Measurements from ENCODE around the gene CMC4.

CMC4 gene

DNA sequence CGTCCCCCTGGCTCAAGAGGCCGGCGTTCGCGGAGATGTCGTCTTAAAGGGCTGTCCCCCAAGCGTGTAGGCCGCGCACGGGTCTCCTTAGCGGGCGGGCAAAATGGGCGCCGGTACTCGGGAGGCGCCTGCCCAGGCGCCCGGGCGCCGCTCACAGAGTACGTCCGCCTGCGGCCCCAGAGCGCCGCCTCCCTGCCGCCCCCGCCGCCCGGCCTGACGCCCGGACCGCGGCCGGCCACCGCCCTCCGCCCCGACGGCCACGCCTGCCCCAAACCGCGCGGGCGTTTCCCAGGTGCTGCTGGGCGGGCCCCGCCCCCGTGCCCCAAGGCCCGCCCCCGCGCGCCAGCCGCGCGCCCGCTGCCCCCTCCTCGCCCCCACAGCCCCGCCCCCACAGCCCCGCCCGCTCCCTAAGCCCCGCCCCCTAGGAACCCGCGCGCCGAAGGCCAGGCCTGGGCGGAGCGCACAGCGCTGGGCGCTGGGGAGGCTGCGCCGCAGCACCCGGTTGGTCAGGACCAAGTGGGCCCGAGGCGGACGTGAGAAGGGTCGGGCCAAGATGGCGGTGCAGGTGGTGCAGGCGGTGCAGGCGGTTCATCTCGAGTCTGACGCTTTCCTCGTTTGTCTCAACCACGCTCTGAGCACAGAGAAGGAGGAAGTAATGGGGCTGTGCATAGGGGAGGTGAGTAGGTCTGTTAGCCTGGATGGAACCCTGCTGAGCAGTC is at the start of gene CMC4, which contains the start of the genes BRCC3 and MTCP1:
CMC4 (minus strand) TSS at position 162 of the 719 bp plus-strand sequence. CDS start 7,113 bp downstream, outside the sequence.
BRCC3 (plus strand) TSS at position 534 of the 719 bp plus-strand sequence; CDS start at position 554, 20 bp downstream.
MTCP1 (minus strand) TSS at position 162 of the 719 bp plus-strand sequence. CDS start 5,126 bp downstream, outside the sequence.
- Histone ChIP-seq H3K27ac (ENCODE audit: low read depth, low read length) (peak within 1 kb of the TSS; percentile 76), H3K4me1 (ENCODE audit: control insufficient read depth, insufficient read depth, low read length) (no peaks in the 10 kb centered on the region), H3K4me3 (ENCODE audit: low read length) (peak within 1 kb of the TSS; percentile 67), H3K9ac (ENCODE audit: low read length) (peak within 1 kb of the TSS; percentile 58), H3K27me3 (ENCODE audit: control insufficient read depth, insufficient read depth, low read length) (no peaks in the 10 kb centered on the region), H3K36me3 (ENCODE audit: control insufficient read depth, insufficient read depth, low read length) (no peaks in the 10 kb centered on the region)

DNA sequence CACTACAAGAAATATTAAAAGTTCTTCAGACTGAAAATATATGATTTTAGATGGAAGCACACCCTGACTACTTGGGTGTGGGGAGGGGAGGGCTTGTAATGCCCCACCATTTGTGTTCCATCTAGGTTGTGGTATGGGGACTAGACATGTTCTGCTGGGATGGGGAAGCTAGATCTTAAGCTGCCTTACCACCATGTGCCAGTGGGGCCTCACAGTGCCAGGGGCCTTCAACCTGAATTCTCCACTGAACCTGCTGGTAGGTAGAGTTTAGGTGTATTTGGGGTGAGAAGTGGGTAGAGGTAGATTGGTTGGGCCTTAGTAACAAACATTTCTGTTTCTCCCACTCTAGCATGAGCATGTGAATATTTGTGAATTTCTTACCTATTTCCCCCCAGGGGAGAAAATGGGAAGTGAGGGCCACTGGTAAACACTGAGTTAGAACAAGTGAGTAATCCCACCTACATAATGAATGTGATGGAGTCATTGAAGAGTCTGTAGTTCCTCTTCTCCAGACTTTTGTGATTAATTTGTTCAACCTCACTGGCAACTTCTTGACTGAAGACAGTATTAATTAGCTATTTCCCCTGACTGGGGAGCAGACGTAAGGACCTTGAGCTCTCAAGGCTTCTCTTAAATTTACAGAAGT is 44.4 kb upstream of the CMC4 start:
- H3K36me3 ChIP-seq (ENCODE audit: control insufficient read depth, insufficient read depth, low read length): no peaks in the 10 kb centered on the region
- no peak overlapping the region for H3K27ac ChIP-seq (ENCODE audit: low read depth, low read length)
- H3K9ac ChIP-seq (ENCODE audit: low read length): no peak overlapping the region
- H3K4me1 ChIP-seq (ENCODE audit: control insufficient read depth, insufficient read depth, low read length): no peaks in the 10 kb centered on the region
- no peaks in the 10 kb centered on the region for H3K27me3 ChIP-seq (ENCODE audit: control insufficient read depth, insufficient read depth, low read length)
- H3K4me3 ChIP-seq (ENCODE audit: low read length): no peak overlapping the region

DNA sequence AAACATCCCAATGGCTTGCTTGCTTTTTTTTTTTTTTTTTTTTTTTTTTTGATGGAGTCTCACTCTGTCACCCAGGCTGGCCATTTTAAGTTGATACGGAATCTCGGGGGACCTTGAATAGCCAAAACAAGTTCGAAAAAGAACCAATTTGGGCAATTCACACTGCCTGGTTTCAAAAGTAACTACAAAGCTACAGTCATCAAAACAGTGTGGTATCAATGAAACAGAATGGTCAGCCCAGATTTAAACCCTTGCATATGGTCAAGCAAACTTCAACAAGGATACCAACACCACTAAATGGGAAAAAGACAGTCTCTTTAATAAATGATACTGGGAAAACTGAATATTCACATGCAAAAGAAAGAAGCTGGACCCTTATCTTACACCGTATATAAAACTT is 42.2 kb upstream of the CMC4 start:
- no peaks in the 10 kb centered on the region for H3K4me1 ChIP-seq (ENCODE audit: control insufficient read depth, insufficient read depth, low read length)
- H3K9ac ChIP-seq (ENCODE audit: low read length): no peak overlapping the region
- H3K4me3 ChIP-seq (ENCODE audit: low read length): no peak overlapping the region
- no peaks in the 10 kb centered on the region for H3K27me3 ChIP-seq (ENCODE audit: control insufficient read depth, insufficient read depth, low read length)
- H3K27ac ChIP-seq (ENCODE audit: low read depth, low read length): no peak overlapping the region
- no peaks in the 10 kb centered on the region for H3K36me3 ChIP-seq (ENCODE audit: control insufficient read depth, insufficient read depth, low read length)

DNA sequence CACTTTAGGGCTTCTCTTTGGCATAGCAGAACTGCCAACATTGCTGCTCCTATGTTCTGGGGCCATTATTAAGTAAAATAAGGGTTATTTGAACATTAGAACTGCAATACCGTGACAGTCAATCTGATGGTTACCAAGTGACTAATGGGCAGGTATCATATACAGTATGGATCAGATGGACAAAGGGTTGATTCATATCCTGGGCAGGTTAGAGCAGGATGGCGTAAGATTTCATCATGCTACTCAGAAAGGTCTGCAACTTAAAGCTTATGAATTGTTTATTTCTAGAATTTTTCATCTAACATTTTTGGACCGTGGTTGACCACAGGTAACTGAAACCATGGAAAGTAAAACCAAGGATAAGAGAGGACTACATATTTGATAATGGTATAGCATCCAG is 41.2 kb upstream of the CMC4 start:
- H3K4me1 ChIP-seq (ENCODE audit: control insufficient read depth, insufficient read depth, low read length): no peaks in the 10 kb centered on the region
- no peak overlapping the region for H3K9ac ChIP-seq (ENCODE audit: low read length)
- H3K27me3 ChIP-seq (ENCODE audit: control insufficient read depth, insufficient read depth, low read length): no peaks in the 10 kb centered on the region
- no peaks in the 10 kb centered on the region for H3K36me3 ChIP-seq (ENCODE audit: control insufficient read depth, insufficient read depth, low read length)
- H3K4me3 ChIP-seq (ENCODE audit: low read length): no peak overlapping the region
- no peak overlapping the region for H3K27ac ChIP-seq (ENCODE audit: low read depth, low read length)

GRCh38 chrX:155108427-155108826 is 37.5 kb upstream of the CMC4 start:
- H3K27me3 ChIP-seq (ENCODE audit: control insufficient read depth, insufficient read depth, low read length): no peaks in the 10 kb centered on the region
- H3K4me1 ChIP-seq (ENCODE audit: control insufficient read depth, insufficient read depth, low read length): no peaks in the 10 kb centered on the region
- no peak overlapping the region for H3K27ac ChIP-seq (ENCODE audit: low read depth, low read length)
- no peaks in the 10 kb centered on the region for H3K36me3 ChIP-seq (ENCODE audit: control insufficient read depth, insufficient read depth, low read length)
- no peak overlapping the region for H3K9ac ChIP-seq (ENCODE audit: low read length)
- H3K4me3 ChIP-seq (ENCODE audit: low read length): no peak overlapping the region

DNA sequence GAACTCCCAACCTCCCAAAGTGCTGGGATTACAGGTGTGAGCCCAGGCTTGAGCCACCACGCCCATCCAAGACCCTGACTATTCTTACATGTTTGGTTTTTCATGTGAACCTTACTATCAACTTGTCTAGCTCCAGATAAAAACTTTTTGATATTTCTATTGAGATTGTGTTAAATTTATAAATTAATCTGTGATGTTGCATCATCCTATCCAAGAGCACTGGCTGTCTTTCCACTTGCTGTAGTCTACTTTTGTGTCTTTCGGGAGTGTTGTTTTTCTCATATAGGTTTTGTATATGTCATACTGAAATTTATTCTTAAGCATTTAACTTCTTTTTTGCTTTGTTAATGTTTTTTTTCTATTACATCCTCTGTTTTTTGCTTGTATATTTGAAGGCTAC is 35.0 kb upstream of the CMC4 start:
- no peaks in the 10 kb centered on the region for H3K27me3 ChIP-seq (ENCODE audit: control insufficient read depth, insufficient read depth, low read length)
- no peak overlapping the region for H3K4me3 ChIP-seq (ENCODE audit: low read length)
- no peaks in the 10 kb centered on the region for H3K4me1 ChIP-seq (ENCODE audit: control insufficient read depth, insufficient read depth, low read length)
- no peaks in the 10 kb centered on the region for H3K36me3 ChIP-seq (ENCODE audit: control insufficient read depth, insufficient read depth, low read length)
- no peak overlapping the region for H3K27ac ChIP-seq (ENCODE audit: low read depth, low read length)
- H3K9ac ChIP-seq (ENCODE audit: low read length): no peak overlapping the region

- Histone ChIP-seq H3K9ac (ENCODE audit: low read length) (no peak overlapping the region), H3K27ac (ENCODE audit: low read depth, low read length) (no peak overlapping the region), H3K36me3 (ENCODE audit: control insufficient read depth, insufficient read depth, low read length) (no peaks in the 10 kb centered on the region), H3K4me1 (ENCODE audit: control insufficient read depth, insufficient read depth, low read length) (no peaks in the 10 kb centered on the region), H3K27me3 (ENCODE audit: control insufficient read depth, insufficient read depth, low read length) (no peaks in the 10 kb centered on the region), H3K4me3 (ENCODE audit: low read length) (no peak overlapping the region)
Observed at GRCh38 chrX:155094468-155095061, 23.6 kb upstream of the CMC4 start.

- H3K4me1 ChIP-seq (ENCODE audit: control insufficient read depth, insufficient read depth, low read length): no peaks in the 10 kb centered on the region
- no peaks in the 10 kb centered on the region for H3K36me3 ChIP-seq (ENCODE audit: control insufficient read depth, insufficient read depth, low read length)
- no peaks in the 10 kb centered on the region for H3K27me3 ChIP-seq (ENCODE audit: control insufficient read depth, insufficient read depth, low read length)
- no peak overlapping the region for H3K4me3 ChIP-seq (ENCODE audit: low read length)
- no peak overlapping the region for H3K27ac ChIP-seq (ENCODE audit: low read depth, low read length)
- H3K9ac ChIP-seq (ENCODE audit: low read length): no peak overlapping the region
Observed at GRCh38 chrX:155086961-155087735, 16.2 kb upstream of the CMC4 start.

GRCh38 chrX:155086202-155086840 is 15.4 kb upstream of the CMC4 start:
- Histone ChIP-seq H3K27me3 (ENCODE audit: control insufficient read depth, insufficient read depth, low read length) (no peaks in the 10 kb centered on the region), H3K9ac (ENCODE audit: low read length) (no peak overlapping the region), H3K27ac (ENCODE audit: low read depth, low read length) (no peak overlapping the region)

DNA sequence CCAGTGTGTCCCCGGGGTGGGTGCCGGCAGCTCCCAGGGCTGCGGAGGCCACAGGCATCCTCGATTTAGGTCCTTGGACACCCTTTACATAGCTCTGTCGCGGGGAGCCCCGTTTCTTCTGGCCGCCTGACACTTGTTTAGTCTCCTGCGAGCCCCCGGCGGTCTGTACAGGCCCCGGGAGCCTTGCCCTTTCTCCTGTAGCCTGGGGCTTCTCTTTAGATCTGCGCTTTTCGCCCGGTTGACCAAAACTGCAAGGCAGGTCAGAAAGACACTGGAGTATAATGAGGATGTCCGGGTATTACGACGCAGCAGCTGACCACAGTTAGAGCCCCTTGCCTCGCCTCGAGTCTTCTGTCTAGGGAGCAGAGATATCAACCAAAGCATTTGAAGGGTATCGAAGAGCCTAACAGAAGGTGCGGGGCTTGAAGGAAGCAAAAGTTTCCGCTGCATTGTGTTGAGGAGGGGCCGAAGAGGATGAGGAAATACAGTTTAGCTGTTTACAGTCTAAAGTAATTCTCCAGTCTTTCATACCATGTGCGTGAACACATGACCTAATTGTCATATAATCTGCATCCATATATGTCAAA is 851 bp upstream of the CMC4 start:
- no peaks in the 10 kb centered on the region for H3K4me1 ChIP-seq (ENCODE audit: control insufficient read depth, insufficient read depth, low read length)
- no peaks in the 10 kb centered on the region for H3K36me3 ChIP-seq (ENCODE audit: control insufficient read depth, insufficient read depth, low read length)
- peak overlapping the region; percentile 56 for H3K4me3 ChIP-seq (ENCODE audit: low read length)
- peak overlapping the region; percentile 11 for H3K27ac ChIP-seq (ENCODE audit: low read depth, low read length)
- H3K9ac ChIP-seq (ENCODE audit: low read length): peak overlapping the region; percentile 58
- H3K27me3 ChIP-seq (ENCODE audit: control insufficient read depth, insufficient read depth, low read length): no peaks in the 10 kb centered on the region

More at GRCh38 chrX:155086202-155086840, 15.4 kb upstream of the CMC4 start:
- no peaks in the 10 kb centered on the region for H3K4me1 ChIP-seq (ENCODE audit: control insufficient read depth, insufficient read depth, low read length)
- H3K36me3 ChIP-seq (ENCODE audit: control insufficient read depth, insufficient read depth, low read length): no peaks in the 10 kb centered on the region
- no peak overlapping the region for H3K4me3 ChIP-seq (ENCODE audit: low read length)

GRCh38 chrX:155070663-155070974 is 317 bp downstream of the CMC4 start:
- peak overlapping the region; percentile 67 for H3K4me3 ChIP-seq (ENCODE audit: low read length)
- no peaks in the 10 kb centered on the region for H3K4me1 ChIP-seq (ENCODE audit: control insufficient read depth, insufficient read depth, low read length)
- H3K36me3 ChIP-seq (ENCODE audit: control insufficient read depth, insufficient read depth, low read length): no peaks in the 10 kb centered on the region
- no peaks in the 10 kb centered on the region for H3K27me3 ChIP-seq (ENCODE audit: control insufficient read depth, insufficient read depth, low read length)
- peak overlapping the region; percentile 76 for H3K27ac ChIP-seq (ENCODE audit: low read depth, low read length)
- peak overlapping the region; percentile 49 for H3K9ac ChIP-seq (ENCODE audit: low read length)
